ENCODE measurements around the gene RTN4RL1. TPM values are rescaled to one million over a fixed set of nuclear protein-coding genes. Genes with fewer than 3 reads are reported as not detected.
"Not testable (repeated sequence)": the region's sequence is repeated elsewhere in the genome, so short reads cannot be mapped to it uniquely, and the experiment has no call there.

The RTN4RL1 gene
- total RNA-seq, 4 donors from 2014 or later = 0.50 to 0.86 (median 0.67) TPM

GRCh38 chr17:1899403-1900000 is 125.6 kb downstream of the RTN4RL1 start:
- Histone ChIP-seq H3K4me1 (no peaks in the 10 kb centered on the region), H3K9me3 (no peaks in the 10 kb centered on the region), H3K4me3 (no peak overlapping the region), H3K36me3 (peaks cover 17 to 49% (median 45%) of the 10 kb centered on the region in 4 donors), H3K27ac (replicated peaks in 1 of 4) (no peak overlapping the region), H3K27me3 (peaks cover 0 to 1% (median 0%) of the 10 kb centered on the region in 4 donors)
- 92% methylated on average over 8 of the region's 8 CpGs for WGBS
- DNase-seq (ENCODE audit: extremely low spot score) = no peak
- intact Hi-C loops (cut with DNase I) = no loop called here
- TF ChIP-seq POLR2A (IDR thresholded peaks at IDR 0.05; ENCODE audit: low read depth) = no peak
- peak in 1 of 3 experiments; percentile 10 for TF ChIP-seq CTCF (IDR thresholded peaks at IDR 0.05)

GRCh38 chr17:1898872-1899271 is 126.3 kb downstream of the RTN4RL1 start:
- no peak overlapping the region for H3K4me3 ChIP-seq
- TF ChIP-seq EP300 (IDR thresholded peaks at IDR 0.05) = no peak
- TF ChIP-seq POLR2AphosphoS5 (IDR thresholded peaks at IDR 0.05) = no peak
- no peak for TF ChIP-seq POLR2A (IDR thresholded peaks at IDR 0.05; ENCODE audit: low read depth)
- TF ChIP-seq CTCF (IDR thresholded peaks at IDR 0.05) = no peak
- H3K27me3 ChIP-seq = no peaks in the 10 kb centered on the region
- WGBS = 88% methylated on average over 12 of the region's 12 CpGs
- H3K9me3 ChIP-seq = no peaks in the 10 kb centered on the region
- peaks cover 17 to 55% (median 51%) of the 10 kb centered on the region in 4 donors for H3K36me3 ChIP-seq
- intact Hi-C loops (cut with DNase I) = no loop called here
- no peaks in the 10 kb centered on the region for H3K4me1 ChIP-seq
- H3K27ac ChIP-seq (replicated peaks in 1 of 4) = no peak overlapping the region
- no peak for DNase-seq (ENCODE audit: extremely low spot score)

GRCh38 chr17:1898332-1898731 is 126.8 kb downstream of the RTN4RL1 start:
- intact Hi-C loops (cut with DNase I) = no loop called here
- DNase-seq (ENCODE audit: extremely low spot score) = no peak
- H3K4me1 ChIP-seq = no peaks in the 10 kb centered on the region
- TF ChIP-seq CTCF (IDR thresholded peaks at IDR 0.05) (no peak), POLR2A (IDR thresholded peaks at IDR 0.05; ENCODE audit: low read depth) (no peak), POLR2AphosphoS5 (IDR thresholded peaks at IDR 0.05) (no peak), EP300 (IDR thresholded peaks at IDR 0.05) (no peak)
- no peaks in the 10 kb centered on the region for H3K27me3 ChIP-seq
- no peak overlapping the region for H3K4me3 ChIP-seq
- H3K9me3 ChIP-seq = no peaks in the 10 kb centered on the region
- peaks cover 17 to 60% (median 56%) of the 10 kb centered on the region in 4 donors for H3K36me3 ChIP-seq
- 95% methylated on average over 15 of the region's 17 CpGs for WGBS
- no peak overlapping the region for H3K27ac ChIP-seq (replicated peaks in 1 of 4)

- intact Hi-C loops (cut with DNase I) = no loop called here
- DNase-seq (ENCODE audit: extremely low spot score) = no peak
- Histone ChIP-seq H3K4me3 (no peak overlapping the region), H3K4me1 (no peaks in the 10 kb centered on the region), H3K27ac (replicated peaks in 1 of 4) (no peak overlapping the region), H3K36me3 (peaks cover 25 to 72% (median 67%) of the 10 kb centered on the region in 4 donors), H3K9me3 (no peaks in the 10 kb centered on the region), H3K27me3 (no peaks in the 10 kb centered on the region)
- WGBS = 81% methylated on average over 12 of the region's 18 CpGs
- no peak for TF ChIP-seq POLR2AphosphoS5 (IDR thresholded peaks at IDR 0.05)
Measured at GRCh38 chr17:1897105-1897656, 128.0 kb downstream of the RTN4RL1 start.

- Histone ChIP-seq H3K4me3 (no peak overlapping the region), H3K9me3 (no peaks in the 10 kb centered on the region), H3K36me3 (peaks cover 30 to 79% (median 74%) of the 10 kb centered on the region in 4 donors), H3K27ac (replicated peaks in 1 of 4) (no peak overlapping the region), H3K4me1 (no peaks in the 10 kb centered on the region), H3K27me3 (no peaks in the 10 kb centered on the region)
- TF ChIP-seq POLR2AphosphoS5 (IDR thresholded peaks at IDR 0.05) (no peak), CTCF (IDR thresholded peaks at IDR 0.05) (no peak), EP300 (IDR thresholded peaks at IDR 0.05) (no peak), POLR2A (IDR thresholded peaks at IDR 0.05; ENCODE audit: low read depth) (no peak)
- 86% methylated on average over 25 of the region's 25 CpGs for WGBS
- intact Hi-C loops (cut with DNase I) = no loop called here
- DNase-seq (ENCODE audit: extremely low spot score) = no peak
Measured at GRCh38 chr17:1896243-1897104, 128.7 kb downstream of the RTN4RL1 start.

- 95% methylated on average over 11 of the region's 11 CpGs for WGBS
- intact Hi-C loops (cut with DNase I) = not testable (repeated sequence)
Measured at GRCh38 chr17:1895479-1895878, 129.7 kb downstream of the RTN4RL1 start.

More at GRCh38 chr17:1895479-1895878, 129.7 kb downstream of the RTN4RL1 start:
- not testable (repeated sequence) for H3K27ac ChIP-seq (replicated peaks in 1 of 4); H3K4me1 ChIP-seq; H3K27me3 ChIP-seq; H3K4me3 ChIP-seq; DNase-seq (ENCODE audit: extremely low spot score); H3K9me3 ChIP-seq
- peaks cover 30 to 89% (median 84%) of the 10 kb centered on the region in 4 donors for H3K36me3 ChIP-seq

Data from esophagus muscularis mucosa (tissue), 4 donors.